Measurements from ENCODE around the gene SLC29A1.
A peak's percentile ranks its signal among the peaks of the same experiment; 100 is the strongest.

The SLC29A1 gene

GRCh38 chr6:44268095-44268628 is 44.8 kb downstream of the SLC29A1 start:
- DNase-seq (ENCODE audit: low spot score), result peak; percentile 47

- DNase-seq (ENCODE audit: low spot score), result no peak
Observed at GRCh38 chr6:44269178-44269920, 46.0 kb downstream of the SLC29A1 start.

- no peak for DNase-seq (ENCODE audit: low spot score)
Observed at GRCh38 chr6:44269921-44270525, 46.6 kb downstream of the SLC29A1 start, which contains the start of gene TMEM151B. TSS of gene TMEM151B (plus strand) at chr6:44270450. CDS start at chr6:44270743, 293 bp downstream.

GRCh38 chr6:44270526-44271405 is 47.4 kb downstream of the SLC29A1 start:
- DNase-seq (ENCODE audit: low spot score), result no peak

- DNase-seq (ENCODE audit: low spot score), result no peak
Observed at GRCh38 chr6:44271406-44271723, 48.0 kb downstream of the SLC29A1 start.

- DNase-seq (ENCODE audit: low spot score), result no peak
Observed at GRCh38 chr6:44271914-44272313, 48.5 kb downstream of the SLC29A1 start.

- DNase-seq (ENCODE audit: low spot score), result no peak
Observed at GRCh38 chr6:44272529-44272928, 49.1 kb downstream of the SLC29A1 start.

- DNase-seq (ENCODE audit: low spot score), result no peak
Observed at GRCh38 chr6:44272999-44273566, 49.7 kb downstream of the SLC29A1 start.

- no peak for DNase-seq (ENCODE audit: low spot score)
Observed at GRCh38 chr6:44273617-44274016, 50.2 kb downstream of the SLC29A1 start.

GRCh38 chr6:44275271-44275748 is 51.9 kb downstream of the SLC29A1 start:
- no peak for DNase-seq (ENCODE audit: low spot score)

- no peak for DNase-seq (ENCODE audit: low spot score)
Observed at GRCh38 chr6:44275749-44276648, 52.6 kb downstream of the SLC29A1 start.

- DNase-seq (ENCODE audit: low spot score), result no peak
Observed at GRCh38 chr6:44276667-44277640, 53.6 kb downstream of the SLC29A1 start.

GRCh38 chr6:44277763-44278162 is 54.4 kb downstream of the SLC29A1 start:
- no peak for DNase-seq (ENCODE audit: low spot score)

GRCh38 chr6:44278315-44278714 is 54.9 kb downstream of the SLC29A1 start:
- no peak for DNase-seq (ENCODE audit: low spot score)

GRCh38 chr6:44278774-44279697 is 55.6 kb downstream of the SLC29A1 start:
- peak; percentile 50 for DNase-seq (ENCODE audit: low spot score)
